ENCODE measurements around the gene EPHA5.

EPHA5 gene

DNA sequence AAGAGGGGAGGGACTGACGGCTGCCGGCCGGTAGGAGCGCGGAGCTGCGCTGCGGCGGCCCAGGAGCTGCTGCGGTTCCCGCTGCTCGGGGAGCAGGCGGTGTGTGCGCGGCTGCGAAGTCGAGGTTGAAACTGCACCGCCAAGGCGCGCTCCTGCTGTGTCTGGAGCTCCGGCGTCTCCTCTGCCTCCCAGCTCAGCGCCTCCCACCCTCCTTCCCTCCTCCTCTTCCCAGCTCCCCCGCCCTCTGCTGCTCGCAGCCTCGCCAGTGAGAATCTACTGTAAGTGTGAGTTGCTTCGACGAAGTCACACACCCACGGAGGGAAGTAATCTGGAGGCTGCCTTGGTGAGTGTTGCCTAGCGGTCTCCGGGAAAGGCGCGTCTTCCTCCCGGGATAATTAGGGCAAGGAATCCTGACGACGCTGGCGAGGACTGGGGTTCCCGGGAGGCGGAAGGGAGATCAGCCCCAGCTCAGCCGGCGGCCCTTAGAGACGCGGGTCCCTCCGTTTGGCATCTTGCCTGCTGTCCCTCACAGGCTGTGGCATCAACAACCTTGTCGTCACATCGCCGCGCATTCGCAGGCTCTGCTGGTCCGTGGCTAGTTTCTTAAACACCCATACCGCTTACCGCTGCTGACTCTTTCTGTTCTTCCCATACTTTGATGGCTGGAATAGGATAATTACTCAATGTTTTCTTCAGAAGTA lies at the start of gene EPHA5:
Gene EPHA5 (minus strand): TSS at position 159 of the 701 bp plus-strand sequence. CDS start 747 bp downstream, outside the sequence.
- peak within 1 kb of the TSS; percentile 27 for H3K27ac ChIP-seq
- TF ChIP-seq, protein P1, sequence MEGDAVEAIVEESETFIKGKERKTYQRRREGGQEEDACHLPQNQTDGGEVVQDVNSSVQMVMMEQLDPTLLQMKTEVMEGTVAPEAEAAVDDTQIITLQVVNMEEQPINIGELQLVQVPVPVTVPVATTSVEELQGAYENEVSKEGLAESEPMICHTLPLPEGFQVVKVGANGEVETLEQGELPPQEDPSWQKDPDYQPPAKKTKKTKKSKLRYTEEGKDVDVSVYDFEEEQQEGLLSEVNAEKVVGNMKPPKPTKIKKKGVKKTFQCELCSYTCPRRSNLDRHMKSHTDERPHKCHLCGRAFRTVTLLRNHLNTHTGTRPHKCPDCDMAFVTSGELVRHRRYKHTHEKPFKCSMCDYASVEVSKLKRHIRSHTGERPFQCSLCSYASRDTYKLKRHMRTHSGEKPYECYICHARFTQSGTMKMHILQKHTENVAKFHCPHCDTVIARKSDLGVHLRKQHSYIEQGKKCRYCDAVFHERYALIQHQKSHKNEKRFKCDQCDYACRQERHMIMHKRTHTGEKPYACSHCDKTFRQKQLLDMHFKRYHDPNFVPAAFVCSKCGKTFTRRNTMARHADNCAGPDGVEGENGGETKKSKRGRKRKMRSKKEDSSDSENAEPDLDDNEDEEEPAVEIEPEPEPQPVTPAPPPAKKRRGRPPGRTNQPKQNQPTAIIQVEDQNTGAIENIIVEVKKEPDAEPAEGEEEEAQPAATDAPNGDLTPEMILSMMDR (conservative IDR thresholded peaks at IDR 0.05): peak; percentile 59

DNA sequence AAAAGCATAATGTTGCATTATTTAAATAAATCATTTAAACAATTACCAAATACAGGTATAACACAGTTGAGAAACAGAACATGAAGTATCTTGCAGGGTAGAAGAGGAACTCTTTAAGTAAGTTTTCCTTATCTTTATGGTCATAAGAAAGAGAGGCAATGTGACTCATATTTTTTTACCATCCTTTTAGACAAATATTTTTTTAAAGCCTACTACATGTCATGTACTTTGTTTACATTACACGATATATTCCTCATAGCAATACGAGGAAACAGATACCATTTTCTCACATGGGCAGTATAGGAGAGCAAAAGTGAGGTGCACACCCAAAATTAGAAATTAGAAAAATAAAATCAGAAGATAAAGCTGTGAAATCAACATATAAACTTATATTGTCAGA lies 49.3 kb upstream of the EPHA5 start:
- no peak overlapping the region for H3K27ac ChIP-seq
- TF ChIP-seq, protein P1 (conservative IDR thresholded peaks at IDR 0.05): no peak

DNA sequence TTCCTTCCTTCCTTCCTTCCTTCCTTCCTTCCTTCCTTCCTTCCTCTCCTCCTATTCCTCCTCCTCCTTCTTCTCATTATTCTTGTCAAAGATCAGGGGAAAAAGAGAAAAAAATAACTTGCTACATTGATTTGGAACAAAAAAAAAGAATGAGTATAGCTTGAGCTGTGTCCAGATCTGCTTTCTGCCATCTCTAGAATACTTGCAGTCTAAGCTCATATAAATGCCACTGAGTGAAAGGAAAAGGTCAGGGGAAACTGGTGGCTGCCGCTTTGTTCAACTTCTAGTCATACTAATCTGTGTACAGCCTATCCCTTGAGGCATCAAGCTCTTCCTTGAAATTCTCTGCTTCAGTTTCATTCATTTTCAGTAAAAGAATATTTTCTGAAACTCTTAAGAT lies 28.3 kb upstream of the EPHA5 start:
- TF ChIP-seq, protein P1 (conservative IDR thresholded peaks at IDR 0.05): no peak
- no peak overlapping the region for H3K27ac ChIP-seq

DNA sequence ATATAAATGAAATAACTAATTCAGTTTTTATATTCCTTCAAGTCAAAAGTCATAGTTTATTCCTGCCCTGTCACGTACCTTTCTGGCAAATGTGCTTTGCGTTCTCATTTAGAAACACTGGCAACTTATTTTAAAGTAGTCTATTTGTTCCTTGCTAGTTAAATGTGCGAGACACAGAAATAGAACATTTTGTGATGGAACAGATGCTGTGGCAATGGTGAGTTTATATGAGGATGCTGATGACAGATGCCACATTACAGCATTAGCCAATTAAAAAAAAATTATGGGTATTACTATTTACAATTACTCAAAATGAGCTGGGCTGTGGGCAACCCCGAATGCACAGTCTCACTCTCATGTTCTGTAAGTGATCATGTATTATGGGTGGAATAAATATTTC lies 26.1 kb upstream of the EPHA5 start:
- TF ChIP-seq, protein P1 (conservative IDR thresholded peaks at IDR 0.05): no peak
- no peak overlapping the region for H3K27ac ChIP-seq

DNA sequence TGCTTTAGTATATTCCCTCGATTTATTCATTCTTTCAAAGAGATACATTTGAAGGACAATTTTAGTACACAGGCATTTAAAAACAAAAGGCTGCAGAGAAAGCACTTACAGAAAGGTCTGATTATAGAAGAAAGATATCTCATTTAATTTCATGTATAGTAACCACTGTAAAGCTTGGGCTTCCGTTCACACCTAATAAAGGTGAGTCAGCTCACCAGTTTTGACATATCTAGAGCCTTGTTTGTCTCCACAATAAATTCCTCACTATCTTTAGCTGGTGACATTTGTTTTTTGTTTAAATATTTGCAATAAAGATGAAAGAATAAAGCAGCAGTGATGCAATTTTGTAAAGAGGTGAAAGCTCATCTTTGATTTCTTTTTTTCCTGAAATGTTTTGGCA lies 1.1 kb upstream of the EPHA5 start:
- TF ChIP-seq, protein P1 (conservative IDR thresholded peaks at IDR 0.05): no peak
- H3K27ac ChIP-seq: no peak overlapping the region

DNA sequence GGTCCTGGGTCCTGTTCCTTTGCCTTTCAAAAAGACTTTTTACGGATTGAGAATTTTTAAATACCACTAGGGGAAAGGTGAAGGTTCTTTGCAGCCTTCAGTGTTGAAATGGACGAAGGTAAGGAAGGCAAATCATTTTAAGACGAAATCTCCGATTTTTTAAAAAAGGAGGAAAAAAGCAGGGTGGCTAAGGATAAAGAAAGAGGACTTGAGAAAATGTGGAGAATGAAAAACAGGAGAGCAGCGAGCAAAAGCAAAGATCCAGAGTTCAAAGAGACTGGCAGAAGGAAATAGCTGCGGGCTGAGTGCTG lies 314 bp downstream of the EPHA5 start:
- TF ChIP-seq, protein P1 (conservative IDR thresholded peaks at IDR 0.05): no peak
- H3K27ac ChIP-seq: peak overlapping the region; percentile 27

DNA sequence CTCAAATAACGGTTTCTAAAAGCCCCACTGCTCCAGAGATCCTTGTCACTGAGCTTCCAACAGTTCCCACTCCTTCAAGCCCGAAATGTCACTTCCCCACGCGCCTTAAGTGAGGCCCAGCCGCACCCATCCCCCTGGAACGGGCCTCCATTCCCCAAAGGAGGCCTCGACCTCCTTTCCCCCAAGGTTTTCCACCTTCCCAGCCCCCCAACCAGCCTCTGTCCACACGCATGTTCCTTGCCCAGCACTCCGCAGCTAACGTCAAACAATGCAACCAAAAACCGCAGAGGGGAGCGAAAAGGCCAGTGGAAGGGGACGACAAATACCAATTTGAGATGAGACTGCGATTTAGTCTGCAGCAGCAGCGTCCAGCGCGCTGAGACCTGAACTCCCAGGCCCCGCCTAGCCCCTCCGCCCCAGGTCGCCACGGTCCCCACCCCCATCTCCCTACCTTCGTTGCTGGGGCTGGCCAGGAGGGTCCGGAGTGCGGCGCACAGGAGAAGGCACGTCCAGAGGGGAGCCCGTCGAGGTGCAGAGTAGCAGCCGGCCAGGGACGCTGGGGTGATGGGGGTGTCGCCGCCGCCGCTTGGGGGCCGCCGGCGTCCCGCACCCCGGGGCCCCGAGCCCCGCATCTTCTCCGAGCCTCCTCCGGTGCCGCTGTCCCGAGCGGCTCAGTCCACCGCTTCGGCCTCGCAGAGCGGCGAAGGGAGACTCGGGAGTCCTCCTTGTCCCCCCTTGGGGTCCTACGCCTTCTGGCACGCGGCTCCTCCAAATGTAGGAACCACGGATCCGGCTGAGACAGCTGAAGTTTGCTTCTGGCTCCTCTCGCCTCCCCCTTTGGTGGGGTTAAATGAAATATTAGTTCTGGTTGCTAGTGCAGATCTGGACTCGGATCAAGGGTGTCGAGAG lies 924 bp downstream of the EPHA5 start:
- H3K27ac ChIP-seq: peak overlapping the region; percentile 27
- TF ChIP-seq, protein P1 (conservative IDR thresholded peaks at IDR 0.05): no peak
